Measurements from ENCODE around the gene TRIM44.
"Not testable (repeated sequence)": the region's sequence is repeated elsewhere in the genome, so short reads cannot be mapped to it uniquely, and the experiment has no call there.

The TRIM44 gene

DNA sequence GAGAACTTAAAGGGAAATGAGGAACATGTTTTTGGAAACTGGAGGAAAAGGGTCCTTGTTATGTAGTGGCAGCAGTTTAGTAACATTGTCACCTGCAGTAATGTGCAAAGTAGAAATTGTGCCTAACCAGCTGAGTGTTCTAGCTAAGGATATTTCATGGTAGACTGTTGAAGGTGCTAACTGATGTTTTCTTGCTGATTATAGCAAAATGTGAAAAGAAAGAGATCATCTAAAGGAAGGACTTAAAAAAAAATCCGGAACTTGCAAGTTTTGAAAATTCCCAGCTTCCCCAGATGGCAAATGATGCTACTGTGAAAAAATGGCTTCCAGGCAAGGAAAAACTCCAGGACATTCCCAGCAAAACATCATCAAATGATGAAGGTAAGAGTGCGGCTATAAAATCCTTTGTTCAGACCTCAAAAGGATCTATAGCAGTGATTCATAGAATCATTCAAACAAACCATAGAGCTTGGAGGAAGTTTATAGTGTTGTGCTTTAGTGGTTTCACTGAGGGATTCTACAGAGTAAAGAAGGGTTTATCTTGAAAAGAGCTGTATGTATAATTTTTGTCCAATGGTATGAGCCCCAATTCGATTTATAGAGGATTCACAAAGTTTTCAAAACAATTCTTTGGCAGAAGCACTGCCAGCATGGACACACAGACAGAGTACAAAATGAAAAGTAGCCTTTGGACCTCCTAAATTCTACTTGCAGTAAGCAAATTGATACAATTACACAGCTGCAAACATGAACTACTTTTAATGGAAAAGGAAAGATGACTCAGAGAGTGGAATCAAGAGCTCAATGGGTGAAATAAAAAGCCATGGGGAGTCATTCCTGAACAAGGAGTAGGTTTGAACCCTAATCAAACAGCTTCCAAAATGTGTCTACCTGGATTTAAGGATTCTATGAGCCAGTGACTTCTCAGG is 4.3 kb upstream of the TRIM44 start:
- H3K27ac ChIP-seq = no peak overlapping the region
- TF ChIP-seq, protein P1, sequence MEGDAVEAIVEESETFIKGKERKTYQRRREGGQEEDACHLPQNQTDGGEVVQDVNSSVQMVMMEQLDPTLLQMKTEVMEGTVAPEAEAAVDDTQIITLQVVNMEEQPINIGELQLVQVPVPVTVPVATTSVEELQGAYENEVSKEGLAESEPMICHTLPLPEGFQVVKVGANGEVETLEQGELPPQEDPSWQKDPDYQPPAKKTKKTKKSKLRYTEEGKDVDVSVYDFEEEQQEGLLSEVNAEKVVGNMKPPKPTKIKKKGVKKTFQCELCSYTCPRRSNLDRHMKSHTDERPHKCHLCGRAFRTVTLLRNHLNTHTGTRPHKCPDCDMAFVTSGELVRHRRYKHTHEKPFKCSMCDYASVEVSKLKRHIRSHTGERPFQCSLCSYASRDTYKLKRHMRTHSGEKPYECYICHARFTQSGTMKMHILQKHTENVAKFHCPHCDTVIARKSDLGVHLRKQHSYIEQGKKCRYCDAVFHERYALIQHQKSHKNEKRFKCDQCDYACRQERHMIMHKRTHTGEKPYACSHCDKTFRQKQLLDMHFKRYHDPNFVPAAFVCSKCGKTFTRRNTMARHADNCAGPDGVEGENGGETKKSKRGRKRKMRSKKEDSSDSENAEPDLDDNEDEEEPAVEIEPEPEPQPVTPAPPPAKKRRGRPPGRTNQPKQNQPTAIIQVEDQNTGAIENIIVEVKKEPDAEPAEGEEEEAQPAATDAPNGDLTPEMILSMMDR (IDR thresholded peaks at IDR 0.05) = no peak
- no peak for TF ChIP-seq ZFX (IDR thresholded peaks at IDR 0.05; ENCODE audit: borderline replicate concordance)

DNA sequence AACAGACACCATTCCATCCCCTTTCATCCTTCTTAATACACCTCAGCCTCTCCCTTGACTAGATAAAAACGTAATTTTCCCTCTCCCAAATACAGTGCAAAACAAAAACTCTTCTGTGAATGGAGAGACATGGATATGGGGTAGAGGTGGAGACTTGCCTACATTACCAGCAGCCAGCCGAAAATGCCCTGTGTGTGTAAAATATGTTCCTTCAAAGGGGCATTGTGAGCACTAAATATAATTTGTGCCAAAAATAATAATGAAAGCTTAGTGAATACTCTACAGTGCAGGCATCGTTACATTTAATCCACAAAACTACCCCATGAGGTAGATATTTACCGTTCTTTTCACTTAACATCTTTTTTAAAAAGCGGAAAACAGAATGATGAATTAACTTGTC is 1.0 kb upstream of the TRIM44 start:
- H3K27ac ChIP-seq = no peak overlapping the region
- no peak for TF ChIP-seq ZFX (IDR thresholded peaks at IDR 0.05; ENCODE audit: borderline replicate concordance)
- TF ChIP-seq, protein P1 (IDR thresholded peaks at IDR 0.05) = no peak

DNA sequence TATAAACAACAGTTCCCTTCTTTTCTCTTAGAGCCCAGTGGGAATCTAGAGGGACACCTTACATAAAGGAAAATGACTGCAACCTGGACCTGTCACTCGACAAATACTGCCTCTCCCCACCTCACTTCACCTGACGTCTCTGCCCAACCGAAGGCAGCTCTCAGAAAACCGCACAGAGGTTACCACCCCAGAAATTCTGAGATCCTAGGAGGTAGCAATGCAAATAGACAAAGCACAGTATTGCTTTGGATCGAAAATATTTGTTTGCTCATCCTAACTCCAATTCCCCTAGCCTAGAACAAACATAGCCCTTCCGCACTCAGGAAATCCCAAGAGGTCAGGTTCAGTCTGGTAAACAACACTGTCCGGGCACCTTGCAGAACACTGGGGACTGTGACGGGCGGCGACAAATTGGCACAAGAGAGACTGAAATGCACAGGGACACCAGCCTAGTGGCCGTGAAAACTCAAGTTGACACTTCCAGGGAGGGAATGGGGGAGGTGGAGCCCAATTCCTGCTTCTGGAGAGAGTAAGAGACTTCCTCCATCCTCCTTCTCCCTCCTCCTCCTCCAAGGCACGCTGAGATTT is 420 bp upstream of the TRIM44 start:
- TF ChIP-seq ZFX (IDR thresholded peaks at IDR 0.05; ENCODE audit: borderline replicate concordance) = no peak
- TF ChIP-seq, protein P1 (IDR thresholded peaks at IDR 0.05) = no peak
- peak overlapping the region; percentile 75 for H3K27ac ChIP-seq

DNA sequence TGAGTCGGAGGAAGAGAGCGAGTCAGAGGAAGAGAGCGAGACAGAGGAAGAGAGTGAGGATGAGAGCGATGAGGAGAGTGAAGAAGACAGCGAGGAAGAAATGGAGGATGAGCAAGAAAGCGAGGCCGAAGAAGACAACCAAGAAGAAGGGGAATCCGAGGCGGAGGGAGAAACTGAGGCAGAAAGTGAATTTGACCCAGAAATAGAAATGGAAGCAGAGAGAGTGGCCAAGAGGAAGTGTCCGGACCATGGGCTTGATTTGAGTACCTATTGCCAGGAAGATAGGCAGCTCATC is 780 bp downstream of the TRIM44 start:
- peak overlapping the region; percentile 75 for H3K27ac ChIP-seq
- TF ChIP-seq ZFX (IDR thresholded peaks at IDR 0.05; ENCODE audit: borderline replicate concordance) = no peak
- TF ChIP-seq, protein P1 (IDR thresholded peaks at IDR 0.05) = no peak

DNA sequence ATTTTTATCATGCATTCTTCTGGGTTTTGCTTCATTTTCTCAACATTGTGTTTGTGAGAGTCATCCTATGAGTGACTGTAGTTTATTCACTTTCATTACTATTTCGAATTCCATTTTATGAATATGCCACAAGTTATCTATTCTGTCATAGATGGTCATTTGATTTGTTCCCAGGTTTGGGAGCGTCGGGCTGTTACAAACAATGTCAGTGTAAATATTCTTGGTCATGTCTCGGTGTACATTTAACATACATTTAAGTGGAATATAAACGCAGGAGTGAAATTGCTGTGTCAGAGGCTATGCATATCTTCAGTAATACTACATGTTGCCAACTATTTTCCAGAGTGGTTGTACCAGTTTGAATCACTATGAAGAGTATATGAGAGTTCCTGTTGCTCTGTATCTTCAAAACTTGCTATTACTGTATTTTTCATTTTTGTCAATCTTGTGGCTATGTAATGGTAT is 2.4 kb downstream of the TRIM44 start:
- TF ChIP-seq, protein P1 (IDR thresholded peaks at IDR 0.05) = no peak
- TF ChIP-seq ZFX (IDR thresholded peaks at IDR 0.05; ENCODE audit: borderline replicate concordance) = no peak
- no peak overlapping the region for H3K27ac ChIP-seq

DNA sequence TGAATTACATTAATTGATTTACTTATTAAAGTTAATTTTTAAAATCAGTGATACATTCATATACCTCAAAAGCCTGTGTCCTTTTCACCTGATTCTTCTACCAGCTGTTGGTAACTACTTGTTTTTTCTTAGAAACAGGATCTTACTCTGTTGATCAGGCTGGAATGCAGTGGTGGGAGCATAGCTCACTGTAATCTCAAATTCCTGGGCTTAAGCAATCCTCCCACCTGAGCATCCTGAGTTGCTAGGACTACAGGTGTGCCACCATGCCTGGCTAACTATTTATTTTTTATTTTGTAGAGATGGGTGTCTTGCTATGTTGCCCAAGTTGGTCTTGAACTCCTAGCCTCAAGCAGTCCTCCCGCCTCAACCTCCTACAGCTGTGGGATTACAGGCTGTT is 4.7 kb downstream of the TRIM44 start:
- no peak overlapping the region for H3K27ac ChIP-seq
- TF ChIP-seq ZFX (IDR thresholded peaks at IDR 0.05; ENCODE audit: borderline replicate concordance) = no peak
- TF ChIP-seq, protein P1 (IDR thresholded peaks at IDR 0.05) = no peak

DNA sequence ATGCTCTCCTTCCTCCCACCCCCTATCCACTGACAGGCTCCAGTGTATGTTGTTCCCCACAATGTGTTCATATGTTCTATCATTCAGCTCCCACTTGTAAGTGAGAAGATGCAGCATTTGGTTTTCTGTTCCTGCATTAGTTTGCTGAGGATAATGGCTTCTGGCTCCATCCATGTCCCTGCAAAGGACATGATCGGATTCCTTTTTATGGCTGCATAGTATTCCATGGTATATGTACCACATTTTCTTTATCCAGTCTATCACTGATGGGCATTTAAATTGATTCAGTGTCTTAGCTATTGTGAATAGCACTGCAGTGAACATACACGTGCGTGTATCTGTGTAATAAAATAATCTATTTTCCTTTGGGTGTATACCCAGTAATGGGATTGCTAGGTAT is 5.8 kb downstream of the TRIM44 start:
- not testable (repeated sequence) for H3K27ac ChIP-seq
